HEK293 (cell line): Measurements from ENCODE around the gene SPECC1.

Experiments
- CTCF ChIA-PET: fragments of 350-600 bp; formaldehyde crosslinking; extraction: SDS; loops from one replicate; lab custom pipeline; 2021; ENCODE audit warnings: antibody characterized with exemption; lab: Yijun Ruan, JAX
- POLR2A ChIA-PET: fragments of 300-600 bp; formaldehyde crosslinking; extraction: SDS; loops from one replicate; lab custom pipeline; 2020; ENCODE audit warnings: antibody characterized with exemption, inconsistent platforms; lab: Yijun Ruan, JAX
- H3K27ac ChIP-seq: fragments of 200-500 bp; sonication (Bioruptor generic); 2 replicates; pipeline ENCODE4 v1.5.1; 2014; ENCODE audit warnings: low read depth, low read length, control low read depth, inconsistent platforms; ENCODE audit errors: extremely low read depth
- H3K36me3 ChIP-seq, 2 experiments: fragments of 200-500 bp in 1 of 2; sonication (Bioruptor generic) in 1 of 2; 1 replicate in 1 of 2; 2 replicates in 1 of 2; pipeline ENCODE4 v1.5.1; 2014 to 2017; ENCODE audit warnings: inconsistent platforms in 2 of 2, low read length in 2 of 2; ENCODE audit not compliant: control insufficient read depth in 2 of 2, insufficient read depth in 1 of 2
- H3K4me1 ChIP-seq: fragments of 200-500 bp; sonication (Bioruptor generic); 2 replicates; pipeline ENCODE4 v1.5.1; 2014; ENCODE audit warnings: mild to moderate bottlenecking, low read length, inconsistent platforms; ENCODE audit not compliant: control insufficient read depth, insufficient read depth
- H3K4me3 ChIP-seq: 2 replicates; pipeline ENCODE4 v1.5.1; 2011; ENCODE audit warnings: low read depth, mild to moderate bottlenecking, control low read depth, low read length, moderate library complexity
- H3K9me3 ChIP-seq: fragments of 200-500 bp; sonication (Bioruptor generic); 2 replicates; pipeline ENCODE4 v1.5.1; 2014; ENCODE audit warnings: low read depth, low read length, inconsistent platforms; ENCODE audit not compliant: control insufficient read depth, insufficient read depth
- IKZF3 ChIP-seq: fragments of 450-650 bp; IDR thresholded peaks from 2 replicates; pipeline ENCODE4 v1.5.0; 2018; ENCODE audit warnings: missing biosample characterization, mild to moderate bottlenecking, missing genetic modification characterization, moderate library complexity
- TRIM28 ChIP-seq: IDR thresholded peaks from 2 replicates; pipeline ENCODE4 v1.6.1; 2011; ENCODE audit warnings: low read length, control low read depth, borderline replicate concordance
- ZBTB17 ChIP-seq: fragments of 450-650 bp; formaldehyde crosslinking; IDR thresholded peaks from 2 replicates; pipeline ENCODE4 v1.5.1; 2016; ENCODE audit warnings: missing biosample characterization, missing genetic modification characterization
- ZNF112 ChIP-seq: fragments of 450-650 bp; formaldehyde crosslinking; IDR thresholded peaks from 2 replicates; pipeline ENCODE4 v1.5.0; 2017; ENCODE audit warnings: missing biosample characterization, missing genetic modification characterization
- ZNF16 ChIP-seq: fragments of 450-650 bp; formaldehyde crosslinking; IDR thresholded peaks from 2 replicates; pipeline ENCODE4 v1.5.1; 2016; ENCODE audit warnings: low read depth, missing biosample characterization, missing genetic modification characterization
- ZNF23 ChIP-seq: fragments of 450-650 bp; formaldehyde crosslinking; IDR thresholded peaks from 2 replicates; pipeline ENCODE4 v1.5.1; 2016; ENCODE audit warnings: missing biosample characterization, missing genetic modification characterization, borderline replicate concordance
- ZNF280D ChIP-seq: fragments of 450-650 bp; formaldehyde crosslinking; IDR thresholded peaks from 2 replicates; pipeline ENCODE4 v1.5.1; 2016; ENCODE audit warnings: missing biosample characterization, missing genetic modification characterization
- ZNF341 ChIP-seq: fragments of 450-650 bp; formaldehyde crosslinking; IDR thresholded peaks from 2 replicates; pipeline ENCODE4; 2016; ENCODE audit warnings: low read depth, missing biosample characterization, missing genetic modification characterization
- ZNF366 ChIP-seq: fragments of 450-650 bp; formaldehyde crosslinking; conservative IDR thresholded peaks from 2 replicates; pipeline ENCODE4 v1.5.1; 2016; ENCODE audit warnings: missing biosample characterization, missing genetic modification characterization
- ZNF423 ChIP-seq: fragments of 450-650 bp; formaldehyde crosslinking; IDR thresholded peaks from 2 replicates; pipeline ENCODE4 v1.5.1; 2016; ENCODE audit warnings: missing biosample characterization, missing genetic modification characterization
- ZNF555 ChIP-seq: fragments of 450-650 bp; formaldehyde crosslinking; conservative IDR thresholded peaks from 2 replicates; pipeline ENCODE4 v1.5.1; 2017; ENCODE audit warnings: missing biosample characterization, mild to moderate bottlenecking, missing genetic modification characterization, inconsistent platforms
- ZNF561 ChIP-seq: fragments of 450-650 bp; IDR thresholded peaks from 2 replicates; pipeline ENCODE4 v1.5.1; 2018; ENCODE audit warnings: missing biosample characterization, missing genetic modification characterization, borderline replicate concordance
- ZNF623 ChIP-seq: fragments of 450-650 bp; formaldehyde crosslinking; IDR thresholded peaks from 2 replicates; pipeline ENCODE4 v1.5.1; 2016; ENCODE audit warnings: missing biosample characterization, missing genetic modification characterization
- ZNF626 ChIP-seq: fragments of 450-650 bp; sonication (Bioruptor Pico); formaldehyde crosslinking; IDR thresholded peaks from 2 replicates; pipeline ENCODE4 v1.5.1; 2018; ENCODE audit warnings: missing biosample characterization, missing genetic modification characterization, inconsistent platforms
- ZNF645 ChIP-seq: fragments of 450-650 bp; formaldehyde crosslinking; IDR thresholded peaks from 2 replicates; pipeline ENCODE4; 2016; ENCODE audit warnings: missing biosample characterization, missing genetic modification characterization
- ZNF692 ChIP-seq: fragments of 450-650 bp; formaldehyde crosslinking; IDR thresholded peaks from 2 replicates; pipeline ENCODE4 v1.5.1; 2016; ENCODE audit warnings: missing biosample characterization, missing genetic modification characterization
- ZNF837 ChIP-seq: fragments of 450-650 bp; formaldehyde crosslinking; IDR thresholded peaks from 2 replicates; pipeline ENCODE4 v1.5.1; 2016; ENCODE audit warnings: missing biosample characterization, missing genetic modification characterization
- TF ChIP-seq, protein P1 (sequence below): fragments of 450-650 bp; formaldehyde crosslinking; IDR thresholded peaks from 2 replicates; pipeline ENCODE4 v1.5.1; 2016; ENCODE audit warnings: missing biosample characterization, missing genetic modification characterization, low read depth
- TF ChIP-seq, protein P2 (sequence below): fragments of 450-650 bp; formaldehyde crosslinking; IDR thresholded peaks from 2 replicates; pipeline ENCODE4 v1.5.1; 2016; ENCODE audit warnings: missing biosample characterization, missing genetic modification characterization, borderline replicate concordance

The SPECC1 gene

GRCh38 chr17:20266806-20267458, 257.8 kb downstream of the SPECC1 start (continued):
- TF ChIP-seq ZNF280D (tag by site-specific recombination) (no peak), ZNF16 (tag by site-specific recombination) (no peak), ZNF341 (tag by site-specific recombination) (no peak), ZNF23 (tag by site-specific recombination) (no peak), IKZF3 (tag by site-specific recombination) (peak; percentile 39; the same call in 1 of the 2 replicates), ZNF626 (tag by site-specific recombination) (no peak), TRIM28 (peak; percentile 78), ZBTB17 (peak; percentile 73), ZNF112 (tag by site-specific recombination) (no peak), ZNF692 (tag by site-specific recombination) (no peak)

DNA sequence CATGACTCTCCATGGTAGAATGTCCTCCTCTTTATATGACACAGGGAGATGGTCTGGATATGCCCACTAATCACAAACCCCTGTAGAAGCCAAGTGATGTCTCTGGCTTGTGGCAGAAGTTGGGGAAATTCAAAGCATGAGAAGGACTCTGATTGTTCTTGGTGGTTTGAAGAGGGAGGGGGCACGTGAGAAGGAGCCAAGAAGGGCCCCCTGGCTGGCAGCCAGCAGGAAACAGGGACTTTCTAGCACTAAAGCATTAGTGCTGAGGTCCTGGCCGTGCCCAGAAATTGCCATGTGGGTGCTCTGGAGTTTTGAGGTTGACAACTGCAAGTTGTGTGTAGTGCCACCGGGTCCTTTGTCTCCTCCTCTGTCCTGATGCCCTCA, 258.3 kb downstream of the SPECC1 start:
- no peak overlapping the region for H3K4me3 ChIP-seq
- H3K27ac ChIP-seq: peak overlapping the region; percentile 56
- H3K9me3 ChIP-seq: no peaks in the 10 kb centered on the region
- peaks cover 20% of the 10 kb centered on the region for H3K4me1 ChIP-seq
- ChIA-PET POLR2A (no interaction called here), CTCF (interaction anchor here (0.6 to 1.5 kb wide), 3 partner anchors 8 to 47 kb away, joined by 3 to 5 read pairs (median 5); no protein-coding TSS in a partner anchor)
- peaks cover 0 to 6% of the 10 kb centered on the region in 2 experiments; a peak in 2 of 3 replicates for H3K36me3 ChIP-seq
- TF ChIP-seq ZNF423 (tag by site-specific recombination): no peak
- TF ChIP-seq ZNF561 (tag by site-specific recombination): no peak
- TF ChIP-seq, protein P1, sequence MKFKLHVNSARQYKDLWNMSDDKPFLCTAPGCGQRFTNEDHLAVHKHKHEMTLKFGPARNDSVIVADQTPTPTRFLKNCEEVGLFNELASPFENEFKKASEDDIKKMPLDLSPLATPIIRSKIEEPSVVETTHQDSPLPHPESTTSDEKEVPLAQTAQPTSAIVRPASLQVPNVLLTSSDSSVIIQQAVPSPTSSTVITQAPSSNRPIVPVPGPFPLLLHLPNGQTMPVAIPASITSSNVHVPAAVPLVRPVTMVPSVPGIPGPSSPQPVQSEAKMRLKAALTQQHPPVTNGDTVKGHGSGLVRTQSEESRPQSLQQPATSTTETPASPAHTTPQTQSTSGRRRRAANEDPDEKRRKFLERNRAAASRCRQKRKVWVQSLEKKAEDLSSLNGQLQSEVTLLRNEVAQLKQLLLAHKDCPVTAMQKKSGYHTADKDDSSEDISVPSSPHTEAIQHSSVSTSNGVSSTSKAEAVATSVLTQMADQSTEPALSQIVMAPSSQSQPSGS (tag by site-specific recombination): no peak
- TF ChIP-seq ZNF645 (tag by site-specific recombination): no peak
- 0 out of 2 replicates have a peak, but pooled peaks have one; percentile 17 for TF ChIP-seq ZNF366 (tag by site-specific recombination)
- TF ChIP-seq ZNF555 (tag by site-specific recombination): no peak
- TF ChIP-seq ZNF837 (tag by site-specific recombination): no peak
- TF ChIP-seq, protein P2, sequence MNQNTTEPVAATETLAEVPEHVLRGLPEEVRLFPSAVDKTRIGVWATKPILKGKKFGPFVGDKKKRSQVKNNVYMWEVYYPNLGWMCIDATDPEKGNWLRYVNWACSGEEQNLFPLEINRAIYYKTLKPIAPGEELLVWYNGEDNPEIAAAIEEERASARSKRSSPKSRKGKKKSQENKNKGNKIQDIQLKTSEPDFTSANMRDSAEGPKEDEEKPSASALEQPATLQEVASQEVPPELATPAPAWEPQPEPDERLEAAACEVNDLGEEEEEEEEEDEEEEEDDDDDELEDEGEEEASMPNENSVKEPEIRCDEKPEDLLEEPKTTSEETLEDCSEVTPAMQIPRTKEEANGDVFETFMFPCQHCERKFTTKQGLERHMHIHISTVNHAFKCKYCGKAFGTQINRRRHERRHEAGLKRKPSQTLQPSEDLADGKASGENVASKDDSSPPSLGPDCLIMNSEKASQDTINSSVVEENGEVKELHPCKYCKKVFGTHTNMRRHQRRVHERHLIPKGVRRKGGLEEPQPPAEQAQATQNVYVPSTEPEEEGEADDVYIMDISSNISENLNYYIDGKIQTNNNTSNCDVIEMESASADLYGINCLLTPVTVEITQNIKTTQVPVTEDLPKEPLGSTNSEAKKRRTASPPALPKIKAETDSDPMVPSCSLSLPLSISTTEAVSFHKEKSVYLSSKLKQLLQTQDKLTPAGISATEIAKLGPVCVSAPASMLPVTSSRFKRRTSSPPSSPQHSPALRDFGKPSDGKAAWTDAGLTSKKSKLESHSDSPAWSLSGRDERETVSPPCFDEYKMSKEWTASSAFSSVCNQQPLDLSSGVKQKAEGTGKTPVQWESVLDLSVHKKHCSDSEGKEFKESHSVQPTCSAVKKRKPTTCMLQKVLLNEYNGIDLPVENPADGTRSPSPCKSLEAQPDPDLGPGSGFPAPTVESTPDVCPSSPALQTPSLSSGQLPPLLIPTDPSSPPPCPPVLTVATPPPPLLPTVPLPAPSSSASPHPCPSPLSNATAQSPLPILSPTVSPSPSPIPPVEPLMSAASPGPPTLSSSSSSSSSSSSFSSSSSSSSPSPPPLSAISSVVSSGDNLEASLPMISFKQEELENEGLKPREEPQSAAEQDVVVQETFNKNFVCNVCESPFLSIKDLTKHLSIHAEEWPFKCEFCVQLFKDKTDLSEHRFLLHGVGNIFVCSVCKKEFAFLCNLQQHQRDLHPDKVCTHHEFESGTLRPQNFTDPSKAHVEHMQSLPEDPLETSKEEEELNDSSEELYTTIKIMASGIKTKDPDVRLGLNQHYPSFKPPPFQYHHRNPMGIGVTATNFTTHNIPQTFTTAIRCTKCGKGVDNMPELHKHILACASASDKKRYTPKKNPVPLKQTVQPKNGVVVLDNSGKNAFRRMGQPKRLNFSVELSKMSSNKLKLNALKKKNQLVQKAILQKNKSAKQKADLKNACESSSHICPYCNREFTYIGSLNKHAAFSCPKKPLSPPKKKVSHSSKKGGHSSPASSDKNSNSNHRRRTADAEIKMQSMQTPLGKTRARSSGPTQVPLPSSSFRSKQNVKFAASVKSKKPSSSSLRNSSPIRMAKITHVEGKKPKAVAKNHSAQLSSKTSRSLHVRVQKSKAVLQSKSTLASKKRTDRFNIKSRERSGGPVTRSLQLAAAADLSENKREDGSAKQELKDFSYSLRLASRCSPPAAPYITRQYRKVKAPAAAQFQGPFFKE (tag by site-specific recombination): no peak
- TF ChIP-seq ZNF623: no peak
